GM11168 (cell line): ENCODE results near the gene IGSF23.

Experiments used
- in situ Hi-C: fragments of 300-500 bp; cut with MboI; formaldehyde crosslinking; loops from one replicate; pipeline ENCODE4 v1.12.0; 2022; ENCODE audit warnings: low sequenced_read_pairs; ENCODE audit not compliant: unreplicated experiment

Gene IGSF23, protein sequence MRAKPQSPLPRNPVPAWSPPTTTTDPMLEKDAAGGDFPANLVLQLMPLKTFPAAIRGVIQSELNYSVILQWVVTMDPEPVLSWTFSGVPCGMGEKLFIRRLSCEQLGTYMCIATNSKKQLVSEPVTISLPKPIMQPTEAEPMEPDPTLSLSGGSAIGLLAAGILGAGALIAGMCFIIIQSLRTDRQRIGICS

DNA sequence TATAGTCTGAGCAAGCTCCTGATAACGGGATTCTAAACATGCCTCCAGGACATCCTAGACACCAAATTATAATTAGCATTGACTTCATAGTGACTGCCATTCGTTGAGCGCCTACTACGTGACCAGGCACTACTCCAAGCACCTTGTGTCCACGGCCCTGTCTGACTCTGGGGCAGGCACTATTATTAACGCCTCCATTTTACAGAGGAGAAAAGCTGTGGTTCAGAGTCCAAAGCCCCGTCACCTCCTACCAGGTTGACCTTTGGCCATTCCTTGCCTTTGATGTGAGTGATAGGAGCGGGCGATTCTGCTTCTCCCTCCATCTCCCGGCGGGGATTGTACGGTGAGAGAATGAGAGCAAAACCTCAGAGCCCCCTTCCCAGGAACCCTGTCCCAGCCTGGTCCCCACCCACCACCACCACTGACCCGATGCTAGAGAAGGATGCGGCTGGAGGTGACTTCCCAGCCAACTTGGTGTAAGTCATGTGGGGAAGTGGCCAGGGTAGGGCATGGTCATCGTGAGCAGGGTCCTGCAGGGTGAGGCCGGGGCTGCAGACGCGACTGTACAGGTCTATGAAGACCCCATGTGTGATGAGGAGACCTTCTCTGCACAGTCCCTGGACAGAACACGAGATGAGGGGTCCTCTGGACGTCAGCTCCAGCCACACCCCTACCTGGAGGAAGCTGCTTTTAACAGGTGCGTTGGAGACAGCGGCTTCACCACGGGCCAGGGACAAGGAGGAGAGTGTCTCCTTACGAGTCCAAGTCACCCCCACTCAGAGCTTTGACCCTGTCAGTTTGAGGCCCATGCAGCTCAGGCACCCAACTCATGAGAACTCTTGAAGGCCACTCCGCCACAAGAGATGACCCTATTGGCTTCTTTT lies at the start of gene IGSF23:
TSS of gene IGSF23 (plus strand) at position 269 of the 884 bp plus-strand sequence. CDS start at position 352, 83 bp downstream.
- in situ Hi-C loops: no loop called here

DNA sequence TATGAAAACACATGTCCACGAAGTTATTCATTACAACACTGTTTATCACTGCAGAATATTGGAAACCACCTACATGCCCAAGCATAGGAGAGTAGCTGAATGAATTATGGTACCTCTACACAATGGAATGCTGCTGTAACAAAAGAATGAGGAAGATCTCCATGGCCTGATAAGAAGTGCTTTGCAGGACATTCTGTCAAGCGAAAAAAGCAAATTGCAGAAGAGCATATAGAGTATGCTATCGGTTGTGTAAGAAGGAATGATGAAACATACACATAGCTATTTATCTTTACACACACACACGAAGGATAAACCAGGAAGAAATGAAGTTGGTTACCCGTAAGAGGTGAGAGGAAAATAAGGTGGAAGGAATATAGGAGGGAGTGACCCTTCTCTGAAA lies 46.4 kb upstream of the IGSF23 start:
- in situ Hi-C loops: no loop called here

DNA sequence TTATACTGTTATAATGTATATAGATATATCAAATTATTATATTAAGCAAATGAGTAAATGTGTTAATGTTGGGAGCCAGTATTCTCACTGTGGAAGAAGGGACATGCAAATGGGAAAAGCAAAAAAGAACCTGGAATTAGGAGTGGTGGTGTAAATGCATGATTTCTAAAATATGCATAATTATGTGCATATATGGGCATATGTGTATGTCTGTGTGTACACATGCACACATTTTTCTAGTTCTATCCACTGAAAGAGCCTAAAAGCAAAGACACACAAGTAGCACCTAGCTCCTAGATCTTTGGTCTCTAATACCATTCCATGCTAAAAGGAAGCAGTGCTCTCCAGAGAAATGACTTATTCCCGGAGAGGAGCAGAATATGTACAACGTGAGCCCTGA lies 45.6 kb upstream of the IGSF23 start:
- in situ Hi-C loops: no loop called here

DNA sequence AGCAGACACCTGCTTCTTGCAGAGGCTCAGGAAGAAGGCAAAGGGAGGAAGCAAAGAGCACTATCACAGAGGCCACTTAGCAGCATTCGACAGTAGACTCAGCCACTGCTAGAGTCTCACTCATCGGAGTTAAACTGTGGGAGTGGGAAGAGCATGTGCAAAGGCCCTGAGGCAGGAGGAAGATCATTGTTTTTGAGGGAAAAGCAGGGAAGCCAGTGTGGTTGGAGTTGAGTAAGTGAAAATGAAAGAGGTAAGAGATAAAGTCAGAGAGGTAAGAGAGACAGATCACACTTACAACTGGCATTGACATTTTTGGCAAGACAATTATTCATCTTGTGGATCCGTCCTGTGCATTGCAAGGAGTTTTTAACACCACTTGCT lies 42.8 kb upstream of the IGSF23 start:
- in situ Hi-C loops: no loop called here

DNA sequence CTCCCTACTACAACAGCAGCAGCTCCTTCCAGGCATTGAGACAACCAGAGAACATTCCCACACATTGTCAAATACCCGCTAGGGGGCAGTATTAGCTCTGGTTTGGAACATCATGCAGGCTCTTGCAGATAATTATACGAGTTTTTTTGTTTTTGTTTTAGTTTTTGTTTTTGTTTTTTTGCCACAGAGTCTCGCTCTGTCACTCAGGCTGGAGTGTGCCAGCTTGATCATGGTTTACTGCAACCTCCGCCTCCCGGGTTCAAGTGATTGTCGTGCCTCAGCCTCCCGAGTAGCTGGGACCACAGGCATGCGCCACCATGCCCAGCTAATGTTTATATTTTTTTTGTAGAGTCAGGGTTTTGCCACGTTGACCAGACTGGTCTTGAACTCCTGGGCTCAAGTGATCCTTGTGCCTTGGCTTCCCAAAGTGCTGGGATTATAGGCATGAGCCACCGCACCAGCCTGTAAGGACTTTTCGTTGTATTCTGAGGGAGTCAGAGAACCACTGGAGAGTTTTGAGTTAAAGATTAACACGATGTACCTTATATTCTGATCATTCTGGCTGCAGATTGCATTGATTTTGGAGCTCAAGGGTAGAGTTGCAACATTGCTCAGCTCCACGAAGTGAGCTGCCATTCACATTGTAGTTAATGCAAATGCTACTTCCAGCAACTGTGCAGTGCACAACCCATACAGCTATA lies 42.2 kb upstream of the IGSF23 start:
- in situ Hi-C loops: no loop called here

DNA sequence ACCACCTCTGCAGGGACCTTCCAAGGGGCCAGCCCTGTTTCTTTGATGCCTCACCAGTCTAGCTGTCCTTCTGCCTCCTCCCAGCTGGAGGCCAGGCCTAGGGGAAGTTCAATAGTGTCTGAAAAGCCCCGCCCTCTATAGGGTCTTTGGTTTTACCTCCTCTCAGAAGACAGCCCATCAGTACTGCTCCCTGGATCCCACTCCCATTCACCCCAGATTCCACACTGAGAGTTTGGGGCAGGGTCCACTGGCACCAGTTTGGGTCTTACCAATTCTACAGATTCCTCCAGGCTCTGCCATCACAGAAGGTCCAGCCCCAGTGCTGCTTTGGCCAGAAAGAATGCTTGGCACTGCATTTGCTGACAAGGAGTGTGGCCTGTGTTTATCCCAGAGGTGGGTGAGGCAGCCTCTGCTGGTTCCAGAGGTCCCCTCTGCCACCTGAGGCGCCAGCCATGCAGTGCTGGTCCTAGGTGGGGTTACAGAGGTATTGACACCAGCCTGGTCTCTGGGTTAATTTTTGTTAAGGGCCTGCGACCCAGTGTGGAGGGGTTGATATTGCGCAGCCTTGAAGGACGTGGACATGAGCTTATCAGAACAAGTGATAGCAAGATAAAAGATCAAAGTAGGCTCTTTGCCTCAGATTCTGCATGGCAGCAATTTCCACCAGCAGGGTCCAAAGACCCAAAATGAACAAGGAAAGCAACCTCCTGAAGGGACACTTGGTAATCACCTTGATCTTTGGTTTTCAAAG lies 41.4 kb upstream of the IGSF23 start:
- in situ Hi-C loops: no loop called here

DNA sequence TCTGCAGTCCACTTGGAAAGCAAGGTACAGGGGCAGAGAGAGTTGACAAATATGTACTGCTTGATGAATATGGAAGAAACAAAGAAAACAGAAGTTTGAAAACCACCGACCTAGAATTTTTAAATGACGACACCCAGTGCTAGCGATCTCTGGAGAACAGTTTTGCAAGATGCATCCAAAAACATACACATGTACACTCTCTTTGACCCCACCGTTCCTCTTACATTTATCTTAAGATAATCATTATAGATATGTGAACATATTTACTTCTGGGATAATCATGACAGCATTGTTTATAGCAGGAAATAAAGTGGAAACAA lies 40.8 kb upstream of the IGSF23 start:
- in situ Hi-C loops: no loop called here

DNA sequence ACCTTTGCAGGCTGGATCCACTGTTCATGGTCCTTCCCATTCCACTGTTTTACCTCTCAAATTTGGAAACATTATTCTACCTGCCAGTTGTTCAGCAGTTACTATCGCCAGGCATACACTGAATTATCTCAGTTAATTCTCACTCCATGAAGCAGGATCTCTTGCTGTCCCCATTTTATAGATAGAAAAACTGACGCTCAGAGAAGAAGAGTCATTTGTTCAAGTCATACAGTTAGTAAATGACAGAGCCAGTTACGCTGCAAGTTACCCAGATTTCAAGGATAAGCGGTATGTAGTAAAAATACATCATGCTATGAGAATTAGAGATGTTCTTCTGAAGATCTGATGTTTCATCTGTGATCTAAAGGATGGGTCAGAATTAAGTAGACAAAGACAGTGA lies 40.2 kb upstream of the IGSF23 start:
- in situ Hi-C loops: no loop called here

DNA sequence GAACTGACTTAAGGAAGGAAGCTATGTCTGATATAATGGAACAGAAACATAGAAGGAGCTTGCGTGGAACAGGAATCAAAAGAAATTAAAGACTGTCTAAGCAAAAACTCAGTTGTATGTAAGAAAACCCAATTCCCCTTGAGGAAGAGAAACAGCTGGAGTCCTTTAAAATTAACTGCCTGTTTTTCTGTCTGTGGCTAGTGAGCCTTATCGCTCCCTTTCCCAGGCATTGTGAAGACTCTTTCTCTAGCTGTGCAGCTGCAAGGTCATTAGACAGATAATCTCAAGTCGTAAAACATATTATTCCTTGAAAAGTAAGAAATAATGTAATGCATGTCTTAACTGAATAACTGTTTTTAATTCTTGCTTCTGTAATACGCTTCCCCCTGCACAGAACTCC lies 39.7 kb upstream of the IGSF23 start:
- in situ Hi-C loops: no loop called here

DNA sequence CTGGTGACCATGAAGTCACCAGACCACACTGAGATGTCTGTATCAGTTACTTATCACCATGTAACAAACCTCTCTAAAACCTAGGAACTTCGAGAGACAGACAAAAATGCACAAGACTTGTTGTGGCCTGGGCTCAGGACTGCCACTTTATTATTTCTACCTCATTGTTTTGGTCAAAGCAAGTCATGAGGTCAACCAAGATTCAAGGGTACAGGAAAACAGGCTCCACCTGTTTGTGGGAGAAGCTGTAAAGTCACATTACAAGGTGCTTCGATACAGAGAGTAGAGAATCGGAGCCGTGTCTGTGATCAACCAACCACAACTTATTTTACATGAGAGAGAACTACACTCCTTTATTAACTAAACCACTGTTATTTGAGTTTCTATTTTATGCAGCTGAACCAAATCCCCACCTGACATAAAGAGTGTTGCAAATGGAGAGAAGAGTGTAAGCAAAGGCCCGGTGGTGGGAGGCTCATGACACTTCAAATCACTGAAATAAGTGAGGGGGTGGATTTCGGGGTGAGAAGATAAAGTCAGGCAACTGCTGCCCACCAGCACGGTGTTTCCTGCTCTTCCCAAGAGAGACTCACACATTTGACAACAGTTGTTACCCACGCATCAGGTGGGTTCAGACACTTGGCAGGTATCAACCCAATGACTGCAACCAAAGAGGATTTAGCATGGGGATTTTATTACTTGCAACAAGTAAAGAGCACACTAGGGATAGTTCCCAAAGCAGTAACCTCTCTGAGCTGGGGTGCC lies 39.0 kb upstream of the IGSF23 start:
- in situ Hi-C loops: no loop called here

DNA sequence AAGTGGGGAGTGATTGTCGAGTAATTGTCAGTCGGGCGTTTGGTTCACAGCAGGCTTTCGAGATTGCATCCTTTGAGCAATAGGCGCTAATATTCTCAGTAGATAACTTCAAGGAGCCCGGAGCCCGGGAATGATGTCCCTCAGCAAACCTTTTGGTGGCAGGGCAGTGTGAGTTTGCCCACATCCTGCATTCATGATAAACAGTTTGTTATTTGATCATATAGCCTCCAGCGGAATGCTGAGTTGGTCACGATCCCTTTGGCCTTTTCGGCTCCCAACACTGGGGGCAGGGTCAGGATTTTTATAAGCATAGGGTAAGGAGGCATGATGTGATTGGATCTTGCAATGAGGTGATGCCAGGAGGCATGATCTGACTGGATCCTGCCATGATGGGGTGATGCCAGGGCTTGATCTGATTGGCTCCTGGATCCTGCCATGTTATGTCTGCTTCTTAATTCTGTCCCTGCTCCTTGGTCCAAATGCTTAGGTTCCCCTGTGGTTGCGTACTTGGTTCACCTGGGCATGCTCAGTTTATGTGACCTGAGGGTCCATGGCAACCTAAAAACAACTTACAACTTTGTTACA lies 38.2 kb upstream of the IGSF23 start:
- in situ Hi-C loops: no loop called here

DNA sequence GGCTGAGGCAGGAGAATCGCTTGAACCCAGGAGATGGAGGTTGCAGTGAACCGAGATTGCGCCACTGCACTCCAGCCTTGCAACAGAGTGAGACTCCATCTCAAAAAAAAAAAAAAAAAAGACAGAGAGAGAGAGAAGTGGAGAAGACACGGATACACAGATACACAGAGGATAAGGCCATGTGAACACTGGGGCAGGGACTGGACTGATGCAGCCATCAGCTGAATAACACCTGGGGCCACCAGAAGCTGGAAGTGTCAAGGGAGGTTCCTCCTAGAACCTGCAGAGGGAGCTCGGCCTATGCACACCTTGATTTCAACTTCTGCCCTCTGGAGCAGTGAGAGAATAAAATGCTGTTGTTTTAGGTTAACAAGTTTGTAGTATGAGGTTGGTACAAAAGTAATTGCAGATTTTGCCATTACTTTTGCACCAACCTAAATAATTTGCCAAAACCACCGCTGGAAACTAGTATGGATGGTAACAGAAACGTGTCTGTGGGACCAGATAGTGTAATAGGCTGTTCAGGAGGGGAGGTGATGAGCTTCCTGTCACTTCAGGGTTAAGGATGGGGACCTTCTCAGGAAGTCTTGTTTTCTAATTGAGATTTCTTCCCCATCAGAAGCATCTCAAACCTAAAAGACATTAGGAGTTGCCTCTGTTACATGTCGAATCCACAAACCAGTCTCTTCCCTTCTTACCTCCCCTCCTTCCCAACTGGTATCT lies 36.4 kb upstream of the IGSF23 start:
- in situ Hi-C loops: no loop called here

DNA sequence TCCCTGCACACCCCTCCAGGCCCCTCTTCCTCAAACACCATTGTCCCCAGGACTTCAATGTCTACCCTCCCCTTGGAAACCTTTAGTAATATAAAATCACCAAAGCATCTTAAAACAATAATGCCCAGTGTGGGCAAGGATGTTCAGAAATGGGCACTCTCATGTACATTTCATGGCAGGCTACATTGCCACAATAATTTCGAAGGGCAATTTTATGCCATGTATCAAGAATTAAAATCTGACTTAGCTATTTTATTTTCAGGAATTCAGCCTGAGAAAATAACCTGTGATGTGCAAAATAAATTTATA lies 35.8 kb upstream of the IGSF23 start:
- in situ Hi-C loops: no loop called here

DNA sequence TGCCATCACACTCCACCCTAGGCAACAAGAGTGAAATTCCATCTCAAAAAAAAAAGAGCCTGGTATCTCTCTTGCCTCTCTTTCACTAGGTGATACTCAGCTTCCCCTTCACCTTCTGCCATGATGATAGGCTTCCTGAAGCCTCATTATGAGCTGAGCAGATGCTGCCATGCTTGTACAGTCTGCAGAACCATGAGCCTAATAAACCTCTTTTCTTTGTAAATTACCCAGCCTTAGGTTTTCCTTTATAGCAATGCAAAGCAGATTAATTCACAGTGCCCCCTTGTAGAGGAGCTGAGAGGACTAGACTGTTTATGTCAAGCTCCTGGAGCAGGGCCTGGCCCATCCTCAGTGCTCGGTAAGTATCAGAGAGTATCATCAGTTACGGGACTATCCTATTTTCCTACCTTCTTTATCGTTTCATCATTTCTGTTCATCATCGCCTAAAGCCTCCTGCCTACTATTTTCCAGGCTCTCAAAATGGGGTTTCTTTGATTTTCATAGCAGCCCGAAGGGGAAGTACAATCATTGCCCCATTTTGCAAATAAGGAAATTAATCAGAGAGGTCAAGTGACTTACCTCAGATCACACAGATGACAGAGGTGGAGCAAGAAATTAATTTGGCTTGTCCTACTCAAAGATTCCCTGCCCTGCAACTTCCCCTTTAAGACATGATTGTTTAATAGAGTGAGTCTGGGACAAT lies 33.5 kb upstream of the IGSF23 start:
- in situ Hi-C loops: no loop called here

DNA sequence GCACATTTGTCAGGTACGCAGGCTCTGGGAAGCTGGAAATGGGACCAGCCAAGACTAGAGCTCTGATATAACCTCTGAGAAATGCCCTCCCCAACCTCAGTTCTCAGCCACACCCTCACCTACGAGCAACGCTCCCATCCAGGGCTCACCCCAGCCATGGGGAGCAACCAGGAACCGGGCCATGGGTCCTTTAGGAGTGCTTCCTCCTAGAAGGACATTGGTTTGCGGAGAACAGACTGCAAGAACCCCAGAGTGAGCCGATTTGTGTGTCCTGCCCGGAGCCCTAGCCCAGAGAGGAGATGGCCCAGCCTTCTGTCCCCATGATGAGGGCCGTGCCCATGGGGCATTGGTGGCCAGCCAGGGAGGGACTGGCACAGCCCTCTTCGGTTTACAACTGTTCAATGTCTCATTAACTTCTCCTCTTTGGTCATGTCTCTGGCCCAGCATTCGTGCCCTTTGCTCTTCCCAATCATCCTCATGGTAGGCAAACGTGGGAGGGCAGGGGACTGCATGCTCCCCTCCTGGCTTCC lies 32.9 kb upstream of the IGSF23 start:
- in situ Hi-C loops: no loop called here

DNA sequence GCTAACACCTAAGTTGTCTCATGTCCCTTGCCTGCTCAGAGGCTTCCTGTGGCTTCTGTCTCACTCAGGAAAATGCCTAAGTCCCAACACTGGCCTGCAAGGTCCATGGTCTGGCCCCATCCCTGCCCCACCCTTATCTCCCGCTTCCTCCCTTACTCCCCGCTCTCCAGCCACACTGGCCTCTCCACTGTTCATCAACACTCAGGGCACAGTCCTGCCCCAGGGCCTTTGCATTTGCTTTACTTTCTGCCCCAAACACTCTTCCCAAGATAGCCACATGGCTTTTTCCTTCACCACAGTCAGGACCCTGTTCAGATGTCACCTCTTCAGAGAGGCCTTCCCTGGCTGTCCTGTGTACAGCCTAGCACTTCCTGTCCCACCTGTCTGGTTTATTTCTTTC lies 32.1 kb upstream of the IGSF23 start:
- in situ Hi-C loops: no loop called here

DNA sequence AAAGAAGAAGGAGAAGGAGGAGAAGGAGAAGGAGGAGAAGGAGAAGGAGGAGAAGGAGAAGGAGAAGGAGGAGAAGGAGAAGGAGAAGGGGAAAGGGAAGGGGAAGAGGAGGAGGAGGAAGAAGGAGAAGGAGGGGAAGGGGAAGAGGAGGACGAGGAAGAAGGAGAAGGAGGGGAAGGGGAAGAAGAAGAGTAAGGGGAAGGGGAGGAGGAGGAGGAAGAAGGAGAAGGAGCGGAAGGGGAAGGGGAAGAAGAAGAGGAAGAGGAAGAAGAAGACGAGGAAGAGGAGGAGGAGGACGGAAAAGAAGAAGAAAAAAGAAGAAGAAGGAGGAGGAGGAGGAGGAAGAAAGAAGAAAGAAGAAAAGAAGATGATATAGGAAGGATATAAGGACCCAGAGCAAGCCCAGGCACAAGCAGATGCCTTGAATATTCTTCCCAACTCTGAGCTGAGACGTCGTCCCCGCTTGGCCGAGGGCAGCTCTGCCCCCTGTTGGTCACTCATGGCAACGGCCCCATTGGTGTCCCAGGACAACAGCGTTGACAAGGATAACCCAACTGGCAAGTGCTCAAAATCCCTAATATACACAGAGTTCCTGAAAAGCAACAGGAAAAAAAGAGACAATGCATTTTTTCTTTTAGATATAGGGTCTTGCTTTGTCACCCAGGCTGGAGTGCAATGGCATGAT lies 30.6 kb upstream of the IGSF23 start:
- in situ Hi-C loops: no loop called here
